GM18519 (cell line): ENCODE data around the gene PKN1.

Source experiments
- ATAC-seq: cut with Tn5 transposase; IDR thresholded peaks from one replicate; pipeline ENCODE4 v1.9.1; 2021; ENCODE audit warnings: mild to moderate bottlenecking, moderate library complexity; ENCODE audit not compliant: unreplicated experiment, low FRiP score

Gene PKN1

GRCh38 chr19:14507704-14508542 is 74.8 kb downstream of the PKN1 start:
- no peak for ATAC-seq

- no peak for ATAC-seq
These were observed 77.5 kb downstream of the PKN1 start for GRCh38 chr19:14510311-14511228.

DNA sequence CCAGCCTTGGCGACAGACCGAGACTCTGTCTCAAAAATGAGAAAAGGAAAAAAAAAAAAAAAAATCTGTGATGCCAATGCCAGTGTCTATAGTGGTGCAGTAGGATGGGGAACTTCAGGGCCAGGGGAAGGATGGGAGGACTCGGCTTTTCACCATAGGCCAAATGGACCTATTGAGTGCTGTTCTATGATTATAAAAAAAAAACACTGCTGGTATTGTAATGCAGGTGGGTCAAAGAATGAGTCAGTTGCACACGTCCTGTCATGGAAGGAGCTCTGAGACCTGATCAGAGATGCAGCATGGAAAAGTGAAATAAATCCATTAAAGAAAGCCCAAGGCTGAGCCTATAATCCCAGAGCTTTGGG is 78.1 kb downstream of the PKN1 start:
- ATAC-seq = no peak

DNA sequence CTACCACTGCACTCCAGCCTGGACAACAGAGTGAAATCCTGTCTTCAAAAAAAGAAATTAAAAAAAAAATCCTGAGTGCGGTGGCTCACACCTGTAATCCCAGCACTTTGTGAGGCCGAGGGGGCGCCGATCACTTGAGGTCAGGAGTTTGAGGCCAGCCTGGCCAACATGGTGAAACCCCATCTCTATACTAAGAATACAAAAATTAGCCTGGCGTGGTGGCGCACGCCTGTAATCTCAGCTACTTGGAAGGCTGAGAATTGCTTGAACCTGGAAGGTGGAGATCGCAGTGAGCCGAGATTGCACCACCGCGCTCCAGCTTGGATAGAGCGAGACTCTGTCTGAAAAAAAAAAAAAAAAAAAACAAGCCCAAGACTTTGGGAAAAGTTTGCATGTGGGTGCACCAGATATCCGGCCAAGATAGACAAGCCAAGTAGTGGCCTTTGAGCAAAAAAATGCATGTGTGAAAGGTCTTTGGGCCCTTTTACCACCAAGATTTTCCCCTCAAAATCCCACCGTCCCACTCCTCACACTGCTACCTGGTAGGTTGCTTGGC is 79.4 kb downstream of the PKN1 start:
- ATAC-seq = no peak

- no peak for ATAC-seq
These were observed 81.2 kb downstream of the PKN1 start for GRCh38 chr19:14514215-14514863.

DNA sequence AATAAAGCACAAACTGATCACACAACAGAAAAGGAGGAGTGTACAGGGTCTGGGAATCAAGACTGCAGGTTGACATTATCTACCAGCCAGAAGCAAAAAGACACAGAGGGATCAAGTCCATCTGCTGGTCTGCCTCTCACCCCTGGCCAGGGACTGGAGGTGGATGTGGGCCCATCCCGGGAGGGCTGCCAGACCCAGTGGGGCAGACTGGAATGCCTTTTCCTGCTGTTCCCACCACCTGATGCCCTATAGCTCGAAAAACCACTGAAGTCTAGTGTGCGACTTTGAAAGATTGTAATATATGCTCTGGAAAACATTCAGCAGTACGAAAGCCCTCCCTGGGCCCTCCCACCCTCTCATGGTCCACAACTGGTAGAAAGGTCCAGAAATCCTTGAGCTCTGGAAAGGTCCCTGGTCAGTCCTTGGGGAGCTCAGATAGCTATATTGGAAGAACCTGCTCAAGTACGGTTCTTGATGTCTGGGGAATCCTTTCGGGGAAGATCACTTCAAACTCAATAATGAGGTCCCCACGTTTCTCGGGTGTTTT is 82.5 kb downstream of the PKN1 start:
- no peak for ATAC-seq

DNA sequence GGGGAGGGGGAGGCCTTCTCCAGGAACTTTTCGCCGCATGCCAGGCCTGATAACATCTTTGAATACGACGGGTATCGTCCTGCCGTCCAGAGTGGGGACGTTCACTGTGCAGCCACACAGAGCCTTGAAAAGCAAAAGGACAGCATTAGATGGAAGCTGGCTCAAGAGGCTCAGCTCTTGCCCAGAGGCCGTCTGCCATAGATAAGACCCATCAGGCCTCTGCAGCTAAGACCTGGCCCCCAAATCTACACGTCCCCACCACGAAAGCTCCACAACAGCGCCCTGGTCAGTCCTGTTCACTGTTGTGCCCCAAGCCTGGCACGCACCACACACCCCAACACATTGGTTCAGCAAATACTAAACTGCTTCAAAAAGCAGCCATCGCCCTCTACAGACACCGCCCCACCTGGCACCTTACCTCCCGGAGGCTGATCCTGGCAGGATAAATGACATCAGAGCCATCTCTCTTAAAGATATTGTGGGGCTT is 83.0 kb downstream of the PKN1 start:
- no peak for ATAC-seq

- no peak for ATAC-seq
These were observed 83.8 kb downstream of the PKN1 start for GRCh38 chr19:14516746-14517438.

DNA sequence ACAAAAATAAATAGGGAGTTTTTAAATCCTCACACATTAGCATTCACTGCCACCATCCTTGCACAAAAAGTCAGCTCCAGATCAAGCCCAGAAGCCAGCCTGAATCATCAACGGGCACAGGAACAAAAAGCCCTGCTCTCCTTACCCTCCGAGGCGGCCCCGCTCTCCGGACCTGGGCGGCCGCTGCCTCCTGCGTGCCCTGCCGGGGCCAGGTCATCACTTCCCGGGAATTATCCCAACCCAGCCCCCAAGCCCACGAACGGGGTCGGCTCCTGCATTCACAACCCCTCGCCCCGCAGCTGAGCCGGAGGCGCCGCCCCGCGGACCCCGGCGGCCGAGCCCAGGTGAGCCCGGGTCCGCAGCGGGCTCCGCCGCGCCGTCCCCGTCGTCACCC is 84.3 kb downstream of the PKN1 start:
- ATAC-seq = no peak

- peak; percentile 38 for ATAC-seq
These were observed 84.9 kb downstream of the PKN1 start, which contains the start of gene DNAJB1 for GRCh38 chr19:14517840-14518505. Gene DNAJB1 (minus strand): TSS chr19:14518397. CDS start chr19:14518349, 48 bp downstream.

DNA sequence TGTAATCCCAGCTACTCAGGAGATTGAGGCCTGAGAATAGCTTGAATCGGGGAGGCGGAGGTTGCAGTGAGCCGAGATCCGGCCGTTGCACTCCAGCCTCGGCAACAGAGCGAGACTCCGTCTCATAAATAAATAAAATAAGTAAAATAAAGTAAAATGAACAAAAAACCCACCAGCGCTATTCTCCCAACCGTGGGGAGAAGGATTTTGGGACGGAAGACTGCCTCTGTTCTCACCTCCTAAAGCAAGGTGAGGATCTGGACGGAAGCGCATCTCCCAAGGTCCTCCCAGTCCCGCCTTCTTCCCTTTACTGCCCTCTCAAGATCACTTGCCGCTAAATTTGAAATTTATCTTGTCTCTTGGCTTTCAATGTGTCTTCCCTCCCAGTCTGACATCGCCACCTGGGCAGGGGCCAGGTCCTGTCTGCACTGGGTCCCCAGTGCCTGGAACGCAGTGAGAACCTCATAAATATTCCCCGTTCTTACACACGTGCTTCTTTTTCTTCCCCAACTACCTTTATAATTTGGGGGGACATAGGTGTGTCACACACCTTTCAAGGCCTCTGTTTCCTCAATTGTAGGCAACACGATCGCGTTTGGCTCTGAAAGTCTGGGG is 86.2 kb downstream of the PKN1 start:
- no peak for ATAC-seq

DNA sequence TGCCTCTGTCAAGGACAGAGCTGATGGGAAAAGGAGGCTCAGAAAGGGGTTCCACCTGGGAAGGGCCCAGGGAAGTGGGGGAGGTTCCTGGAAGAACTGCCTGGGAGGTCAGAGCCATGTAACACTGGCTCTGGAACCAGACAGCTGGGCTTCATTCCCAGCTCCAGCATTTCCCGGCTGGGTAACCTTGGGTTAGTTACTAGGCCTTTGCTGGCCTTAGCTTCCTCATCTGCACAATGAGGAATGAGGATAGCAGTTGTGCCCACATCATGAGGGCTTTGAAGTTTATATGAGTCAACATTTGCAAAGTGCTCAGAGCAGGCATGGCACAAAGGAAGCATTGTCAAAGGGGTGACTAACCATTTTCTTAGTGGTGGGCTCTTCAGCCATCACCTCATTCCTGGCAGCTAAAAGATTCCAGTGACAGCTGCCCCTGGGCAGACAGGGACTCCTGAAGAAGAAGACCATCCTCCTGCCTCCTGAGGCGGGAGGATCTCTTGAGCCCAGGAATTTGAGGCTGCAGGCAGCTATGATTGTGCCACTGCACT is 86.8 kb downstream of the PKN1 start:
- no peak for ATAC-seq

GRCh38 chr19:14520543-14520942 is 87.4 kb downstream of the PKN1 start:
- ATAC-seq = no peak
